NT2/D1 (cell line): Measurements from ENCODE around the gene RAB7A.

ENCODE experiments used
- SUZ12 ChIP-seq: IDR thresholded peaks from 2 replicates; pipeline ENCODE4 v1.6.1; 2011; ENCODE audit not compliant: insufficient read length, insufficient read depth; ENCODE audit errors: extremely low read depth
- YY1 ChIP-seq: IDR thresholded peaks from 2 replicates; pipeline ENCODE4 v1.6.1; 2011; ENCODE audit not compliant: insufficient read length, insufficient read depth

- no peak for TF ChIP-seq YY1
- TF ChIP-seq SUZ12 = no peak
Observed at GRCh38 chr3:128681369-128681829, 44.6 kb upstream of the RAB7A start.
